ENCODE data around the gene NAXD.
"Not testable (repeated sequence)": the region's sequence is repeated elsewhere in the genome, so short reads cannot be mapped to it uniquely, and the experiment has no call there.

Gene NAXD

GRCh38 chr13:110615322-110616102, at the start of gene NAXD:
Gene NAXD (plus strand): TSS chr13:110615545. CDS start chr13:110615602, 57 bp downstream.
- DNase-seq (ENCODE audit: low read depth in 2 of 2, low spot score in 1 of 2), result peak; percentile 24 to 49

GRCh38 chr13:110566171-110566570, 49.2 kb upstream of the NAXD start:
- no peak for DNase-seq (ENCODE audit: low read depth in 2 of 2, low spot score in 1 of 2)

GRCh38 chr13:110568612-110569011, 46.7 kb upstream of the NAXD start:
- DNase-seq (ENCODE audit: low read depth in 2 of 2, low spot score in 1 of 2), result no peak

- not testable (repeated sequence) for DNase-seq (ENCODE audit: low read depth in 2 of 2, low spot score in 1 of 2)
These were observed 45.4 kb upstream of the NAXD start for GRCh38 chr13:110569962-110570361.

- no peak for DNase-seq (ENCODE audit: low read depth in 2 of 2, low spot score in 1 of 2)
These were observed 44.5 kb upstream of the NAXD start for GRCh38 chr13:110570886-110571285.

GRCh38 chr13:110571896-110572777, 43.2 kb upstream of the NAXD start:
- no peak for DNase-seq (ENCODE audit: low read depth in 2 of 2, low spot score in 1 of 2)

- no peak for DNase-seq (ENCODE audit: low read depth in 2 of 2, low spot score in 1 of 2)
These were observed 42.6 kb upstream of the NAXD start for GRCh38 chr13:110572778-110573118.

- no peak for DNase-seq (ENCODE audit: low read depth in 2 of 2, low spot score in 1 of 2)
These were observed 41.2 kb upstream of the NAXD start for GRCh38 chr13:110574161-110574560.

- no peak for DNase-seq (ENCODE audit: low read depth in 2 of 2, low spot score in 1 of 2)
These were observed 39.8 kb upstream of the NAXD start for GRCh38 chr13:110575322-110576069.

- no peak for DNase-seq (ENCODE audit: low read depth in 2 of 2, low spot score in 1 of 2)
These were observed 39.3 kb upstream of the NAXD start for GRCh38 chr13:110576070-110576394.

- no peak for DNase-seq (ENCODE audit: low read depth in 2 of 2, low spot score in 1 of 2)
These were observed 38.4 kb upstream of the NAXD start for GRCh38 chr13:110576736-110577476.

- no peak for DNase-seq (ENCODE audit: low read depth in 2 of 2, low spot score in 1 of 2)
These were observed 37.0 kb upstream of the NAXD start for GRCh38 chr13:110578363-110578762.

GRCh38 chr13:110580800-110581199, 34.5 kb upstream of the NAXD start:
- no peak for DNase-seq (ENCODE audit: low read depth in 2 of 2, low spot score in 1 of 2)

GRCh38 chr13:110581506-110582185, 33.7 kb upstream of the NAXD start:
- no peak for DNase-seq (ENCODE audit: low read depth in 2 of 2, low spot score in 1 of 2)

- no peak for DNase-seq (ENCODE audit: low read depth in 2 of 2, low spot score in 1 of 2)
These were observed 32.9 kb upstream of the NAXD start for GRCh38 chr13:110582421-110582954.

- DNase-seq (ENCODE audit: low read depth in 2 of 2, low spot score in 1 of 2), result no peak
These were observed 32.0 kb upstream of the NAXD start for GRCh38 chr13:110583178-110583865.

- DNase-seq (ENCODE audit: low read depth in 2 of 2, low spot score in 1 of 2), result no peak
These were observed 25.5 kb upstream of the NAXD start for GRCh38 chr13:110589793-110590390.

GRCh38 chr13:110590577-110590976, 24.8 kb upstream of the NAXD start:
- DNase-seq (ENCODE audit: low read depth in 2 of 2, low spot score in 1 of 2), result no peak

- no peak for DNase-seq (ENCODE audit: low read depth in 2 of 2, low spot score in 1 of 2)
These were observed 22.7 kb upstream of the NAXD start for GRCh38 chr13:110592665-110593064.

Measured in stimulated activated CD8-positive, alpha-beta memory T cell treated with anti-CD3 and anti-CD28 coated beads, Interleukin-4, amount 100 ng/mL, for 1 hour (primary cell).